Esophagus muscularis mucosa (tissue), 4 donors: ENCODE measurements around the gene UBA52. TPM values are rescaled to one million over a fixed set of nuclear protein-coding genes. Genes with fewer than 3 reads are reported as not detected.

Experiments
- DNase-seq: peaks from one replicate; pipeline ENCODE4 v3.0.0-alpha.2; 2017; ENCODE audit errors: extremely low spot score
- H3K27ac ChIP-seq, 4 donors: fragments of 200-600 bp; sonication (generic); replicated peaks in 1 of 4; 1 replicate in 3 of 4; 2 replicates in 1 of 4; pipeline ENCODE4 v1.5.1; 2016 to 2019; ENCODE audit warnings: mild to moderate bottlenecking in 1 of 4
- H3K27me3 ChIP-seq, 4 donors: fragments of 200-600 bp; sonication (generic); one replicate each; pipeline versions ENCODE4 v1.5.1 to v1.6.0; 2016 to 2019
- H3K36me3 ChIP-seq, 4 donors: fragments of 200-600 bp; sonication (generic); one replicate each; pipeline ENCODE4 v1.5.1; 2016 to 2019
- H3K4me1 ChIP-seq, 4 donors: fragments of 200-600 bp; sonication (generic); one replicate each; pipeline ENCODE4 v1.5.1; 2016 to 2019
- H3K4me3 ChIP-seq, 4 donors: fragments of 200-600 bp; sonication (generic); 1 replicate in 2 of 4; 2 replicates in 2 of 4; pipeline ENCODE4 v1.5.1; 2016 to 2019; ENCODE audit warnings: mild to moderate bottlenecking in 4 of 4, moderate library complexity in 1 of 4
- H3K9me3 ChIP-seq, 4 donors: fragments of 200-600 bp; sonication (generic); 1 replicate in 3 of 4; 2 replicates in 1 of 4; pipeline ENCODE4 v1.5.1; 2016 to 2019
- CTCF ChIP-seq, 3 experiments: fragments of 200-600 bp in 2 of 3; fragments of 450-650 bp in 1 of 3; sonication (generic) in 2 of 3; IDR thresholded peaks; one replicate each; pipeline ENCODE4 v1.5.1; 2017 to 2019; ENCODE audit warnings: antibody characterized with exemption in 3 of 3, mild to moderate bottlenecking in 2 of 3, moderate library complexity in 1 of 3
- EP300 ChIP-seq: sonication (generic); formaldehyde crosslinking; IDR thresholded peaks from one replicate; pipeline ENCODE4 v1.6.1; 2017; ENCODE audit warnings: antibody characterized with exemption
- POLR2A ChIP-seq: fragments of 450-650 bp; IDR thresholded peaks from one replicate; pipeline ENCODE4 v1.6.1; 2017; ENCODE audit warnings: antibody characterized with exemption, moderate library complexity, mild to moderate bottlenecking, low read depth
- POLR2AphosphoS5 ChIP-seq, 2 donors: sonication (generic); formaldehyde crosslinking; IDR thresholded peaks; one replicate each; pipeline ENCODE4 v1.6.1; 2017; ENCODE audit warnings: antibody characterized with exemption in 2 of 2
- WGBS: methylation state at CpG from one replicate; pipeline ENCODE4 v1.1.5; 2018; 5-methylcytosine and 5-hydroxymethylcytosine counted together
- intact Hi-C: fragments of 100-400 bp; cut with DNase I; formaldehyde crosslinking; loops from one replicate; pipeline ENCODE4 v1.15.1; 2023
- total RNA-seq, 4 donors: library from RNA; depleted of rRNA; stranded (reverse); fragments of >200 nt; gene quantifications; one replicate each; pipeline versions ENCODE4 v1.1.0 to v1.2.1, GENCODE V29; 2016

Gene UBA52
- total RNA-seq, 4 donors from 2014 or later, result 560 to 800 (median 665) TPM

GRCh38 chr19:18603255-18603957 is 31.7 kb downstream of the UBA52 start:
- Histone ChIP-seq H3K27me3 (peaks cover 10 to 96% (median 44%) of the 10 kb centered on the region in 4 donors), H3K36me3 (no peaks in the 10 kb centered on the region), H3K4me1 (peaks cover 18 to 45% (median 39%) of the 10 kb centered on the region in 4 donors), H3K9me3 (no peaks in the 10 kb centered on the region), H3K27ac (no peak overlapping the region), H3K4me3 (peak overlapping the region; percentile 8 to 53 (median 22))
- intact Hi-C loops, result no loop called here
- DNase-seq, result no peak
- 30% methylated on average over 13 of the region's 32 CpGs for WGBS
- TF ChIP-seq CTCF (IDR thresholded peaks at IDR 0.05) (peak in 1 of 3 experiments; percentile 29), POLR2A (no peak)

- DNase-seq, result no peak
- 51% methylated on average over 14 of the region's 26 CpGs for WGBS
- Histone ChIP-seq H3K4me3 (peak overlapping the region; percentile 8 to 53 (median 22)), H3K27me3 (peaks cover 10 to 96% (median 48%) of the 10 kb centered on the region in 4 donors), H3K36me3 (no peaks in the 10 kb centered on the region), H3K9me3 (no peaks in the 10 kb centered on the region), H3K27ac (no peak overlapping the region), H3K4me1 (peaks cover 18 to 45% (median 39%) of the 10 kb centered on the region in 4 donors)
- intact Hi-C loops, result no loop called here
- TF ChIP-seq CTCF (IDR thresholded peaks at IDR 0.05) (no peak), EP300 (no peak)
These were observed 32.5 kb downstream of the UBA52 start for GRCh38 chr19:18603958-18604819.

GRCh38 chr19:18604820-18605159 is 33.1 kb downstream of the UBA52 start:
- Histone ChIP-seq H3K9me3 (no peaks in the 10 kb centered on the region), H3K4me1 (peaks cover 18 to 45% (median 39%) of the 10 kb centered on the region in 4 donors), H3K4me3 (peak overlapping the region in 1 of 4 donors; percentile 53), H3K36me3 (no peaks in the 10 kb centered on the region), H3K27me3 (peaks cover 10 to 96% (median 49%) of the 10 kb centered on the region in 4 donors), H3K27ac (no peak overlapping the region)
- no peak for DNase-seq
- TF ChIP-seq EP300, result no peak
- 62% methylated on average over 10 of the region's 10 CpGs for WGBS
- intact Hi-C loops, result no loop called here

- TF ChIP-seq CTCF (IDR thresholded peaks at IDR 0.05) (no peak), POLR2AphosphoS5 (IDR thresholded peaks at IDR 0.05) (no peak), EP300 (no peak), POLR2A (no peak)
- Histone ChIP-seq H3K4me1 (peaks cover 18 to 47% (median 39%) of the 10 kb centered on the region in 4 donors), H3K4me3 (peak overlapping the region; percentile 39 to 56 (median 48)), H3K27me3 (peaks cover 10 to 97% (median 53%) of the 10 kb centered on the region in 4 donors), H3K36me3 (no peaks in the 10 kb centered on the region), H3K27ac (no peak overlapping the region), H3K9me3 (no peaks in the 10 kb centered on the region)
- intact Hi-C loops, result no loop called here
- WGBS, result 65% methylated on average over 4 of the region's 17 CpGs
- DNase-seq, result no peak
These were observed 33.5 kb downstream of the UBA52 start for GRCh38 chr19:18605196-18605545.

GRCh38 chr19:18605546-18606280 is 34.1 kb downstream of the UBA52 start:
- no peaks in the 10 kb centered on the region for H3K9me3 ChIP-seq
- H3K36me3 ChIP-seq, result no peaks in the 10 kb centered on the region
- no peak for DNase-seq
- peaks cover 22 to 52% (median 43%) of the 10 kb centered on the region in 4 donors for H3K4me1 ChIP-seq
- intact Hi-C loops, result no loop called here
- H3K27ac ChIP-seq, result peak overlapping the region in 1 of 4 donors; percentile 24
- TF ChIP-seq POLR2A, result no peak
- TF ChIP-seq CTCF (IDR thresholded peaks at IDR 0.05), result no peak
- no peak for TF ChIP-seq POLR2AphosphoS5 (IDR thresholded peaks at IDR 0.05)
- TF ChIP-seq EP300, result no peak
- H3K27me3 ChIP-seq, result peaks cover 10 to 97% (median 59%) of the 10 kb centered on the region in 4 donors
- 13% methylated on average over 7 of the region's 65 CpGs for WGBS
- H3K4me3 ChIP-seq, result peak overlapping the region; percentile 39 to 56 (median 48)
